Pulmonary artery endothelial cell (primary cell): ENCODE data around the gene PLD4. TPM values are rescaled to one million over a fixed set of nuclear protein-coding genes. Genes with fewer than 3 reads are reported as not detected.

Experiments
- DNase-seq: peaks from one replicate; pipeline ENCODE4 v3.0.0-alpha.2; 2011; ENCODE audit warnings: low read depth, low spot score
- total RNA-seq: library from RNA; depleted of rRNA; stranded (reverse); fragments of >200 nt; gene quantifications from 2 replicates; pipeline ENCODE4 v1.2.3, GENCODE V29; 2014

PLD4 gene
- total RNA-seq, 1 donor from 2014 or later, result under 0.01 TPM

DNA sequence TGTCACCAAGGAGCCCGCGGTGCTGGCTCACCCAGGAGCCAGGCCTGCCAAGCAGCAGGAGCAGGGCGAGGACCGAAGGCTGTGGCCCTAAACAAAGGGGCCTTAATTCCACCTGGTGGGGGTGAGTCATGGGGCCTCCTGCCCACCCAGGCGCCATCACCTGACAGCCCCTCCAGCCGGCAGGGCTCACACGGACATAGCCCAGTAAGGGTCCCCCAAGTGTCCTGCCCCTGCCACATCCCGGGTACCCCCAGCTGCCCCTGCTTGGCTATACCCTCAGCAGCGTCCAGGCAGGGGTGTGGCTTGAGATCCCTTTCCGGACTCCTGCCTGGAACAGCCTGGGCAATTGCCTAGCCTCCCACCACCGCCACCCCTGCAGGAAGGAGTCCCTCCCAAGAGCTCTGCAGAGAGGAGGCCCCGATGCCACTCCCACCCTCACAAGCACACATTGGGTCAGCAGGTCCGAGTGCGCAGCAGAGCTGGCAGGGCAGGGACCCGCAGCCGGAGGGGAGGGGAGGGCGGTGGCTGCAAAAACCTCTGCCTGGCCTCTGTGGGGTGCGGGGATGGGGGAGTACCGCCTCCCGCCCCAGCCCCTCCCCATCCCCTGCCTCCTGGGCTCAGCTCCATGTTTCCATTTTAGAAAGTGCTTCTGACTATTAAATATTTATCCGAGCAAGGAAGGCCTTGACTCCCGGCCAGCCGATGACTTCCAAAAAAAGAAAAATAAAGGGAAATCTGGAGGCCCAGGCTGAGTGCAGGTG lies 48.9 kb downstream of the PLD4 start:
- no peak for DNase-seq

DNA sequence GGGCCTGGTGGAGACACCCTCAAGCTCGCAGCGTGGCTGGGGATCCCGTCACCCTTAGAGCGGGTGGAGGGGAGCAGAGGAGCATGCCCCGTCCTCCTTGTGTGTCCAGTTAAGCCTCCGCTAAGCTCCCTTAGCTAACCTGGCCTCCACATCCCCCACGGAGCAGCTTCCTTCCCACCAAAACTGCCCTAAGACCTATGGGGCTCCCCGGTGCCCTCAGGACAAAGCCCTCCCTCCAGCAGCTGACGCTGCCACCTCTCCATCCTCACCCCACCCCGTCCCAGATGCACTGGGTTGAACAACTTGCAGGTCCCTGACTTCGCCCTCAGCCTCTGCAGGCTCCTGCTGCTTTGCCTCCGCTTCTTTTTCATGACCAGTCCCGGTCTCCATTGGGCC lies 49.5 kb downstream of the PLD4 start:
- no peak for DNase-seq

DNA sequence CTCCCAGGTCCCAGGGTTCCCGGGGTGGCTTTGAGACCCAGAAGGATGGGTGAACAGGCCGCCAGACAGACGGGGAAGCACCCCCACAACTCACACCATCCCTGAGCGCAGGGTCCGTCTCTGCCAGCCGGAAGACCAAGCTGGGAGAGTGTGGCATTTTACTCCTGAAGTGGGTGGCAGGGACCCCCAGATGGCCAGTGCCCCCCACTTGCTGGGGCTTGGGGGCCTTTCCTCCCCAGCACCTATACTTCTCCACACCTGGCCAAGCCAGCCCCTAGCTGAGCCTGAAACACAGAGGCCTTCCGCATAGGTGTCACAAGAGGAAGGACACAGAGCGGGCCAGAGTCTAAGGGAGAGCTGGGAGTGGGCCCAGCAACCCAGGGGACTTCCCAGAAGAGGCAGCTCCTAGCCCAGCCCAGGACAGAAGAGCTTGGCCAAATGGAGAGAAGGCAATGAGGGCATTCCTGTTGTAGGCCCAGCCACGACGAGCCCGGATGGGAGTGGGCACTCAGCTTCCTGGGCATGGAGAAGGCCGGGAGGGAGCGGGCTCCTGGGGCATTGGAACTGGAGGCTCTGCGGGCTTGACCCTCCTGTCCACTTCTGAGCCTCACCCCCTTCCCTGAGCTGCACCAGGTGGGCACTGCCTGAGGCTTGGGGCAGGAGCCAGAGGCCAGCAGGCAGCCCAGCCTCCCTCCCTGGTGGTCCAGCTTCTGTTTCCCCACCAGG lies 50.1 kb downstream of the PLD4 start:
- DNase-seq, result no peak

GRCh38 chr14:104975481-104976197 lies 51.0 kb downstream of the PLD4 start:
- DNase-seq, result no peak

DNA sequence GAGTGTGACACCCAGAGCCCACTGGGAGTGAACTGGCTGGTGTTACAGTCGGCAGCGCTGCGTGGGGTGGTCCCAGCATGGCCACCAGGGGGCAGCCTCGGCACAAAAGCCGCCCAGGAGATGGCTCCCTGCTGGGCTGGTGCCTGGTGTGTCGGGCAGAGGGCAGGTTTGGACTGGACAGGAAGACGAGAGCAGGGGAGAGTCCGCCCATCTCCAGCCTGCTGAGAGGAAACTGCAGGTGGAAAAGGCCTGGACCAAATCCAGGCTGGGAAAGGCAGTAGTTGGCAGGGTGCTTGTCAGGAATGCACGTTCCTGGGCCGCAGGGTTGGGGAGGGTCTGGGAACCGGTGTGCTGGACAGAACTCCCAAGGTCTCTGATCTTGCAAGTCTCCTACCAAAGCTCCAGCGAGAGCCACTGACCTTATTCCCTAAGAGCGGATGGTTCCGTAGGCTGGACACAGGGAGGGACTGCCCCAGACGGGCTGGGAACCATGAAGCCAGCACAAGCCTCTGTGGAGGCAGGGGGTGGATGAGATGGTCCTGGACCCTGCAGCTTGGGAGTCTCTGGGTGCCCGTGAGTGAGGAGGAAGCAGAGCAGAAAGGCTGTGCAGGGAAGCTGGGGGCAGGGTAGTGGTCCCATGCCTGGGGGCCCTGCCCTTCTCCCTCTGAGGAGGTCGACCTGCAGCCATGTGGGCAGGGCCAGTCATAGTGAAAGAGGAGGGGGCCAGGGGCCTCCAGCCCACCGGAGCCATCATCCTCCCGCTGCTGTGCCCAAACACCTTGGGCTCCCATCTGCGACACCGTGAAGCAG lies 51.7 kb downstream of the PLD4 start:
- DNase-seq, result no peak

- DNase-seq, result no peak
Measured at GRCh38 chr14:104977008-104977680, 52.5 kb downstream of the PLD4 start.

DNA sequence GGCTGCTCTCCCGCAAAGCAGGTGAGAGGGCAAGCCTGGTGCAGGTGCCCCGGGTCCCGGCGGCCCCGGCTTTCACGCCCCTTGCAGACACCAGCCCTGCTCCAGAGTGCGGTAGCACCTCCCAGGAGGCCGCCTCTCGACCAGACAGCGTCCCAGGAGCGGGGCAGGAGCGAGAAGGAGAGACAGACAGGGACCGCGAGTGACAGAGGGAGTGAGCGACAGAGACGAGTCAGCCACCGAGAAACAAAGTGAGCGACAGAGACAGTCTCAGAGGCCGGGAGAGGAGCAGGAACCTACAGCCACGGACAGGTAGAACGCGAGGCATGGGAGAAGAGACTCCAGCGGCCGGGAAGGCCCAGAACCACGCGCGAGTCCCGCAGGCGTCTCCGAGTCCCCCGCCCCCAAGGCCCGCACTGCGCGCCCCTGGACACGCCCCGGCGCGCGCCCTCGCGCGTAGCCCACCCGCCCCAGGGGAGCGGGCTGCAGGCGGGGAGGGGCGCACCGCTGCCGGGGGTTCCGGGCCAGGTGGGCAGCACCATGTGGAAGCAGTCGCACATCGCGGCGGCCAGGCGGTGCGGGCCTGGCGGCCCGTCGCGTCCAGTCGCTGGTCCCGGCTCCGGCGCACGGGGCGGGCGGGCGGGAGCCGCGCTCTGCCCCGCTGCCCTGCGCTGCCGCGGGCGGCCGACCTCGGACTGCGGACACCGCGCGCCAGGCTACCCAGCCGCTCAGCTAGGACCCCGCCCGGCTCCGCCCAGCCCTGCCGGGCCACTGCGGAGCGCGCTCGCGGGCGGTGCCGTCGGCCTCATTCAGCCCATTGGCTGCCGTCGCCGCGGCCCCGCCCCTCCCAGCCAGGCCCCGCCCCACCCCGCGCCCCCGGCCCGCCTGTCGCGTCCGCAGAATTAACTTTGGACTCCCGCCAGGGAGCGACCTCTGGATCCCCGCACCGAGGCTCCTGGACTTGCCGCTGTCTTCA lies 53.3 kb downstream of the PLD4 start, which contains the start of gene AHNAK2:
Gene AHNAK2, minus strand, starts transcription at position 694 of the 973 bp plus-strand sequence. Its CDS starts 137 bp downstream, at position 557.
- DNase-seq, result no peak

DNA sequence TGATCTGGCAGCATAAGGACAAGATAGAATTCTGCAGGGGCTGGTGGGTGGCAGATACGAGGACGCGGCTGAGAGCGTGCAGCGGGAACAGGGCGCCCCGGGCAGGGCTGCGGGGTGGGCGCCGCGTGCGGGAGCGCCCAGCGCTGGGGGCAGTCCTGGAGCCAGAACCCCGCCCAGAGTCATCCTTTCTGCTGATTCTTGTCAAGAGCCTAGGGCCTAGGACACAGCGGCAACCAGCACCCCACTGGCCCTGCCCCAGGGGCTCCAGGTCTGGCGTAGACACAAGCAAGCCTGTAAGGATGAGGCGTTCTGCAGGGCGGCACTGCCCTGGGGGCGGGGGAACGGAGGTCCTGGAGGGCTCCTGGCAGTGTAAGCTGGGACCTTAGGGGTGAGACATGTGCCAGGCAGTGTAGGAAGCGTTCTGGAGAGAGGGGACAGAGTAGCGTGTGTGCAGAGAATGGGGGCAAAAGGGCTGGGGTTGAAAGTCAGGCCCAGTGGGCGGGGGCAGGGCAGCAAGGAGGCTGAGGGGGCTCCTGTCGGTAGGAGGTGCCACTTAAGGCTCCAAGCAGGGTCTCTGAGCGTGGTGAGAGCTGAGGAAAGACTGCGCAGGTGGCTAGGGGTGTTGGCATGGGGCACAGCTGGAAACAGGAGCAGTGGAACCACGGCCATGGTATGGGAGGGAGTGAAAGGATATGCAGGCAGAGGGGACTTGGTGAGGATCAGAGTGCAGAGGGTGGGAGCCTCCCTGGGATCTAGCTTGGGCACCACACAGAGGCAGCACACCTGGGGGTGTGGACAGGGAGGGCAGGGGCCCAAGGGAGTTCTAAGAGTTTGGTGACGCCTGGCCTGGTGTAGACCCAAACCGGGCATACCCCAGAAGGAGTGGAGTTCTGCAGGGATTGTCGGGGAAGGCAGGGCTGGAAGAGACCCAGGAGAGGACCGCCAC lies 54.3 kb downstream of the PLD4 start:
- DNase-seq, result no peak

GRCh38 chr14:104979758-104980610 lies 55.3 kb downstream of the PLD4 start:
- DNase-seq, result no peak

DNA sequence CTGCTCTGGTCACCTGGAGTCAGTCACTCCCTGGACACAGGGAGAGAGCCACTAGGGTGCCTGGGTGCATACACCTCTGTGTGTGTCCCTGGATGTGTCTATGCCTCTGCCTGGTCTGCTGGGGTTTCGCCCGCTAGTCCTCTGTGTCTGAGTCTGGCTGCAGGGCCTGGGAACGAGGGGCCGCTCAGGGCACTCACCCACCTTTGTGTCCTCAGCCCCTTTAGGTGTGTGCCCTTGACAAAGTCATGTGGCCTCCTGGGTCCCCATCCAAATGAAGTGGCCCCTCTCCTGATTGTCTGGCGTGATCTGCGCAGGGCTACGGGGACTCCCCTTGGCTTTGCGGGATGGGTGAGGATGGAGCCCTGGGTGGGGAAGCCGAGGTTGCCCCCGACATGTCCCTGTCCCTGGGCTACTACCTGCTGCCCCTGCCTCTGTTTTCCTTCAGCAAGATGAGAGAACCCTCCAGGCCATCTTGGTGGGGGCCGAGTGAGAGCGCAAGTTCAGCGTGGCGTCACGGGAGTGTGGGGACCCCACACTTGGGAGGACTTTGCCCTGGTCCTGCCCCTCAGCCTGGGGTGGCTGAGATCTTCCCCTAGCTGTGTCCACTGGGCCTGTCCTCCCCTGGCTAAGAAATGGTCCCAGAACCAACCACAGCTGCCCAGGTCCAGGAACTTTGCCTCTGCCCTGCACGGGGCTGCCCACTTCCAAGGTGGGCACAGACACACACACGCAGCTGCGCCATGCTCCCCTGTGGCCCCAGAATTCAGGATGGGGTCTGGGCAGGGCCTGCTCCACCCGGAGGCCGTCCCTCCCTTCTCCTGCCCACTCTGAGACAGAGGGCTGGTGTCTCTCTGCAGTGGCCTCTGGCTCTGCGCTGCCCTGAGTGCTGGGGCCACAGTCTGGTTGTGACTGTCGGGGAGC lies 56.2 kb downstream of the PLD4 start:
- no peak for DNase-seq

DNA sequence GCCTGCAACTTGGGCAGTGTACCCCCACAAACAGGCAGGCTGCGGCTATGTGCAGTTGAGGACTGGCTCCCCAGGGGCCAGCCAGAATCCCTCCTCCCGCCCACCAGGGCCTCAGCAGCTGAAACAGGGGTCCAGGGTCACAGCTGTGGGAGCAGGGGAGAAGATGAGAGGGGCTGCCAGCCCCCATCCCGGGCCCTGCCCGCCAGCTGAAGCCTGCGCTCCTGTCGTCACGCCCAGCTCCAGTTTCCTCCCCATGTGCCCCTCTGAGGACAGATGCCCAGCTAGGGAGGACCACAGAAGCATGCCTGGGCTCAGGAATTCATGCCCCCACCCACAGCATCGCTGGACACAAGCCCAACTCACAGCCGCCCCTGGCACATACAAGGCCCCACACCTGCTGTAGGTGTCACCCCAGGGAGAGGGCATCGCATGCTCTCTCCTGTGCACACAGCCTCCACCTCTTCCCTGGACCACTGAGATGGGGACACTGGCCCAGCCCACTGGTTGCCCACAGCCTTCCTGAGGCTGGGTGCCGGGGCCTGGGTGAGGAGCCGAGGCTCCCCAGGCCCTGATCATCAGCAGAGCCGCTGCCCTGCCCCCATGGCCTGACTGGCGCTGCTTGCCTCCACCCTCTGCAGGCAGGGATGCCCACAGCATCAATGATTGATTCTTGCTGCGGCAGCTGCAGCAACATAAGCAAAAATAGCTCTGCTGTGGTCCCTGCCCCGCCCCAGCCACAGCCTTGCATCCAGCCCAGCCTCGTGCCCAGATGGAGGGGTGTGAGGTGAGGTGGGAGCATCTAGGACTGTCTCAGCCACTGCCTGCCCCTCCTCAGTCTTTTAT lies 57.2 kb downstream of the PLD4 start:
- no peak for DNase-seq

DNA sequence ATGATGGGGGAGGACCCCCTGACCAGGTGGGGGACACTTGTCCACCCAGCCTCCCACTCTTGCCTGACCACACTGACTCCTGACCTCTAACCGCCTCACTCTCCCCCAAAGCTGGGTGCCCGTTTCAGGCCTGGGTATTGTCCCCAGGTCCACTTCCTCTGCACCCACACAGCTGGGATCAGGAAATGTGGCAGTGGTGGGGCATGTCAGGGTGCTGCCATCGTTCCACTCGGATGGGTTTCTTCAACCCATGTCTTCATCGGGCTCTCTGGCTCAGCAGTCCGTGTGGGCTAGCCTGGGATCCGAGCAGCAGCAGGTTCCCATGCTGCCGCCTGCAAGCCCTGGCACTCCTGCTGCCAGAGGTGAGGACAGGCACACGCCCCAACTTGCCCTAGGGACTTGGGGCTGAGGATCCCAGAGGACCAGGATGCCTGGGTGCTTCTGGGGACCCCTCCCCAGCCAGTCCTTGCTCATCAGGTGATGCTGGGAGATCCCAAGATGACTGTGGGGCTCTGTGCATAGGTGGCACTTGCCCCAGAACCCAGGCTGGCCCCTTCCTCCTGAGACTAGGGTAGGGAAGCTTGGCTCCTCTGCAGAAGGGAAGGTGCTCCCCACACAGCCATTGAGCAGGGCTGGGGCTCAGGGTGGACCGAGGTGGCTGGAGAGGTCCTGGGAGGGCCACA lies 58.0 kb downstream of the PLD4 start:
- no peak for DNase-seq
